Measurements from ENCODE around the gene CNIH2. TPM values are rescaled to one million over a fixed set of nuclear protein-coding genes. Genes with fewer than 3 reads are reported as not detected.

The CNIH2 gene
- total and polyA plus RNA-seq, 2 of the 13 experiments (the other 11 are each of a cell fraction or from before 2014, with no cell fraction given), result 0.60 to 0.69 TPM

- in situ Hi-C loops (cut with HindIII; ENCODE audit: extremely low pct_ligation_motif_present, low pct_unique_long_range_greater_than_20kb), result no loop called here
- no TSS peak for BruUV-seq (replicated peaks)
- Histone ChIP-seq H3K4me2 (ENCODE audit: low read depth, low read length) (no peak overlapping the region), H2AFZ (ENCODE audit: low read length) (no peak overlapping the region), H3K4me3 (replicated peaks in 1 of 3; ENCODE audit: insufficient read depth in 1 of 3, low read depth in 2 of 3, low read length in 3 of 3) (no peak overlapping the region), H4K20me1 (ENCODE audit: insufficient read depth, low read length) (no peaks in the 10 kb centered on the region), H3K79me2 (ENCODE audit: insufficient read depth, low read length) (no peaks in the 10 kb centered on the region), H3K36me3 (replicated peaks in 1 of 2; ENCODE audit: control insufficient read depth in 1 of 2, insufficient read depth in 2 of 2, low read length in 2 of 2) (peaks cover 3% of the 10 kb centered on the region in 2 experiments; a peak in 3 of 5 replicates), H3K9me3 (ENCODE audit: low read length) (no peaks in the 10 kb centered on the region), H3K4me1 (ENCODE audit: insufficient read depth, low read length) (no peaks in the 10 kb centered on the region), H3K27ac (ENCODE audit: extremely low read length, insufficient read depth, low read length) (no peak overlapping the region), H3K27me3 (ENCODE audit: control insufficient read depth in 1 of 2, insufficient read depth in 2 of 2, low read length in 2 of 2) (no peaks in the 10 kb centered on the region), H3K9ac (ENCODE audit: insufficient read depth, low read depth, low read length) (no peak overlapping the region)
- ATAC-seq (no peak), FAIRE-seq (no peak), DNase-seq (ENCODE audit: low spot score) (no peak)
- 97% methylated on average over 9 of the region's 9 CpGs for WGBS (ENCODE audit: low lambda C conversion rate)
- intact Hi-C loops (cut with micrococcal nuclease; ENCODE audit: unreplicated experiment), result no loop called here
- ChIA-PET POLR2A (no interaction called here), CTCF (ENCODE audit: low intra/inter-chr PET ratio, low total read pairs) (no interaction called here)
- TF ChIP-seq EP300 (IDR thresholded peaks at IDR 0.05; ENCODE audit: low read depth in 2 of 2, low read length in 2 of 2) (no peak), EP300 (CRISPR knock-in tag; IDR thresholded peaks at IDR 0.05; ENCODE audit: borderline replicate concordance) (no peak), PITX1 (CRISPR knock-in tag; IDR thresholded peaks at IDR 0.05) (no peak), TAF15 (IDR thresholded peaks at IDR 0.05; ENCODE audit: low read depth, low read length, poor library complexity, severe bottlenecking) (no peak), SOX5 (CRISPR knock-in tag; IDR thresholded peaks at IDR 0.05; ENCODE audit: borderline replicate concordance) (no peak), MED8 (CRISPR knock-in tag; IDR thresholded peaks at IDR 0.05; ENCODE audit: insufficient replicate concordance) (no peak), NBN (conservative IDR thresholded peaks at IDR 0.05) (no peak), DMAP1 (CRISPR knock-in tag; IDR thresholded peaks at IDR 0.05) (no peak), HNRNPLL (IDR thresholded peaks at IDR 0.05; ENCODE audit: low read depth, low read length, poor library complexity, severe bottlenecking) (no peak), SRY (CRISPR knock-in tag; IDR thresholded peaks at IDR 0.05) (no peak), CCAR2 (optimal IDR thresholded peaks at IDR 0.05; ENCODE audit: low read depth, low read length) (no peak), CBX1 (IDR thresholded peaks at IDR 0.05; ENCODE audit: low read depth) (no peak), ZBTB42 (CRISPR knock-in tag; IDR thresholded peaks at IDR 0.05) (no peak), NFATC3 (CRISPR knock-in tag; IDR thresholded peaks at IDR 0.05) (no peak), PAX8 (CRISPR knock-in tag; IDR thresholded peaks at IDR 0.05; ENCODE audit: borderline replicate concordance) (no peak), ZNF20 (CRISPR knock-in tag; IDR thresholded peaks at IDR 0.05) (no peak), XBP1 (CRISPR knock-in tag; IDR thresholded peaks at IDR 0.05) (no peak)
Measured at GRCh38 chr11:66240781-66241136, 37.2 kb upstream of the CNIH2 start.

Data from HepG2 (cell line).